HepG2 (cell line): ENCODE measurements around the gene SDC1. TPM values are rescaled to one million over a fixed set of nuclear protein-coding genes. Genes with fewer than 3 reads are reported as not detected.

Experiments used
- DR1 ChIP-seq: sonication (generic); formaldehyde crosslinking; IDR thresholded peaks from 2 replicates; pipeline ENCODE4 v1.8.0; 2021; ENCODE audit warnings: mild to moderate bottlenecking, missing genetic modification reagents, inconsistent platforms
- FOXC1 ChIP-seq: sonication (generic); formaldehyde crosslinking; IDR thresholded peaks from 2 replicates; pipeline ENCODE4 v1.8.0; 2022; ENCODE audit warnings: mild to moderate bottlenecking, missing genetic modification reagents, borderline replicate concordance
- FOXJ3 ChIP-seq: sonication (generic); formaldehyde crosslinking; IDR thresholded peaks from 2 replicates; pipeline ENCODE4 v1.4.0; 2020; ENCODE audit warnings: missing genetic modification reagents, mild to moderate bottlenecking, borderline replicate concordance
- FOXP4 ChIP-seq: sonication (generic); formaldehyde crosslinking; IDR thresholded peaks from 2 replicates; pipeline ENCODE4 v1.4.0; 2020; ENCODE audit warnings: missing genetic modification reagents
- HNRNPLL ChIP-seq: fragments of 200-400 bp; formaldehyde crosslinking; IDR thresholded peaks from 2 replicates; pipeline ENCODE4 v1.6.1; 2017; ENCODE audit warnings: mild to moderate bottlenecking, low read depth, low read length; ENCODE audit not compliant: poor library complexity, severe bottlenecking
- SMYD3 ChIP-seq: sonication (generic); formaldehyde crosslinking; IDR thresholded peaks from 2 replicates; pipeline ENCODE4 v1.8.1; 2023; ENCODE audit warnings: mild to moderate bottlenecking, missing genetic modification reagents
- ZBTB1 ChIP-seq: sonication (generic); formaldehyde crosslinking; IDR thresholded peaks from 2 replicates; pipeline ENCODE4 v1.4.0; 2020; ENCODE audit warnings: missing genetic modification reagents, borderline replicate concordance
- ZNF142 ChIP-seq: sonication (generic); formaldehyde crosslinking; IDR thresholded peaks from 2 replicates; pipeline ENCODE4 v1.4.0; 2020; ENCODE audit warnings: missing genetic modification reagents
- ZNF280B ChIP-seq: sonication (generic); formaldehyde crosslinking; IDR thresholded peaks from 2 replicates; pipeline ENCODE4 v1.5.0; 2020; ENCODE audit warnings: missing genetic modification reagents, mild to moderate bottlenecking, borderline replicate concordance
- ZNF44 ChIP-seq: sonication (generic); formaldehyde crosslinking; IDR thresholded peaks from 2 replicates; pipeline ENCODE4 v1.5.1; 2020; ENCODE audit warnings: mild to moderate bottlenecking, missing genetic modification reagents
- ZNF709 ChIP-seq: sonication (generic); formaldehyde crosslinking; IDR thresholded peaks from 2 replicates; pipeline ENCODE4 v1.5.0; 2020; ENCODE audit warnings: mild to moderate bottlenecking, missing genetic modification reagents
- polyA plus RNA-seq, 8 experiments: library from polyadenylated mRNA; depleted of rRNA in 3 of 8; stranded (reverse) in 7 of 8; unstranded in 1 of 8; fragments of >200 nt; fragmentation: Illumina TruSeq in 4 of 8; extraction: Trizol in 4 of 8; gene quantifications; 2 replicates each; pipeline versions ENCODE4 v1.2.1 to v1.2.3, GENCODE V29; 2011 to 2016; ENCODE audit warnings: low read depth in 4 of 8, missing spikeins in 1 of 8, mixed read lengths in 1 of 8; ENCODE audit not compliant: insufficient read depth in 1 of 8
- total RNA-seq, 5 experiments: library from RNA; depleted of rRNA; stranded (reverse); fragments of >200 nt; fragmentation: Illumina TruSeq; extraction: Trizol; gene quantifications; 2 replicates each; pipeline ENCODE4 v1.2.3, GENCODE V29; 2016; ENCODE audit warnings: low read depth in 1 of 5
- TF ChIP-seq, protein P1 (sequence below): sonication (generic); formaldehyde crosslinking; IDR thresholded peaks from 2 replicates; pipeline ENCODE4 v1.4.0; 2020; ENCODE audit warnings: low read depth, missing genetic modification reagents
- TF ChIP-seq, protein P2 (sequence below): sonication (generic); formaldehyde crosslinking; IDR thresholded peaks from 2 replicates; pipeline ENCODE4 v1.4.0; 2020; ENCODE audit warnings: mild to moderate bottlenecking, missing genetic modification reagents

The SDC1 gene
- total and polyA plus RNA-seq, 2 of the 13 experiments (the other 11 are each of a cell fraction or from before 2014, with no cell fraction given), result 108 to 119 TPM

GRCh38 chr2:20179755-20180594 is 45.0 kb downstream of the SDC1 start (continued):
- TF ChIP-seq ZNF280B (CRISPR knock-in tag) (peak; percentile 49; the same call in 1 of the 2 replicates), FOXJ3 (CRISPR knock-in tag) (no peak), ZBTB1 (no peak), HNRNPLL (peak; percentile 55), SMYD3 (peak; percentile 98), ZNF142 (CRISPR knock-in tag) (no peak), FOXC1 (no peak), FOXP4 (CRISPR knock-in tag) (0 out of 2 replicates have a peak, but pooled peaks have one; percentile 7), ZNF44 (CRISPR knock-in tag) (0 out of 2 replicates have a peak, but pooled peaks have one; percentile 20), DR1 (CRISPR knock-in tag) (peak; percentile 43; the same call in 1 of the 2 replicates), ZNF709 (CRISPR knock-in tag) (peak; percentile 79)
- TF ChIP-seq, protein P1, sequence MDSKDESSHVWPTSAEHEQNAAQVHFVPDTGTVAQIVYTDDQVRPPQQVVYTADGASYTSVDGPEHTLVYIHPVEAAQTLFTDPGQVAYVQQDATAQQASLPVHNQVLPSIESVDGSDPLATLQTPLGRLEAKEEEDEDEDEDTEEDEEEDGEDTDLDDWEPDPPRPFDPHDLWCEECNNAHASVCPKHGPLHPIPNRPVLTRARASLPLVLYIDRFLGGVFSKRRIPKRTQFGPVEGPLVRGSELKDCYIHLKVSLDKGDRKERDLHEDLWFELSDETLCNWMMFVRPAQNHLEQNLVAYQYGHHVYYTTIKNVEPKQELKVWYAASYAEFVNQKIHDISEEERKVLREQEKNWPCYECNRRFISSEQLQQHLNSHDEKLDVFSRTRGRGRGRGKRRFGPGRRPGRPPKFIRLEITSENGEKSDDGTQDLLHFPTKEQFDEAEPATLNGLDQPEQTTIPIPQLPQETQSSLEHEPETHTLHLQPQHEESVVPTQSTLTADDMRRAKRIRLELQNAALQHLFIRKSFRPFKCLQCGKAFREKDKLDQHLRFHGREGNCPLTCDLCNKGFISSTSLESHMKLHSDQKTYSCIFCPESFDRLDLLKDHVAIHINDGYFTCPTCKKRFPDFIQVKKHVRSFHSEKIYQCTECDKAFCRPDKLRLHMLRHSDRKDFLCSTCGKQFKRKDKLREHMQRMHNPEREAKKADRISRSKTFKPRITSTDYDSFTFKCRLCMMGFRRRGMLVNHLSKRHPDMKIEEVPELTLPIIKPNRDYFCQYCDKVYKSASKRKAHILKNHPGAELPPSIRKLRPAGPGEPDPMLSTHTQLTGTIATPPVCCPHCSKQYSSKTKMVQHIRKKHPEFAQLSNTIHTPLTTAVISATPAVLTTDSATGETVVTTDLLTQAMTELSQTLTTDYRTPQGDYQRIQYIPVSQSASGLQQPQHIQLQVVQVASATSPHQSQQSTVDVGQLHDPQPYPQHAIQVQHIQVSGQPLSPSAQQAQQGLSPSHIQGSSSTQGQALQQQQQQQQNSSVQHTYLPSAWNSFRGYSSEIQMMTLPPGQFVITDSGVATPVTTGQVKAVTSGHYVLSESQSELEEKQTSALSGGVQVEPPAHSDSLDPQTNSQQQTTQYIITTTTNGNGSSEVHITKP (CRISPR knock-in tag), result peak; percentile 70
- TF ChIP-seq, protein P2, sequence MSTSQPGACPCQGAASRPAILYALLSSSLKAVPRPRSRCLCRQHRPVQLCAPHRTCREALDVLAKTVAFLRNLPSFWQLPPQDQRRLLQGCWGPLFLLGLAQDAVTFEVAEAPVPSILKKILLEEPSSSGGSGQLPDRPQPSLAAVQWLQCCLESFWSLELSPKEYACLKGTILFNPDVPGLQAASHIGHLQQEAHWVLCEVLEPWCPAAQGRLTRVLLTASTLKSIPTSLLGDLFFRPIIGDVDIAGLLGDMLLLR (CRISPR knock-in tag), result 0 out of 2 replicates have a peak, but pooled peaks have one; percentile 20
